ENCODE measurements around the gene UPK2. TPM values are rescaled to one million over a fixed set of nuclear protein-coding genes. Genes with fewer than 3 reads are reported as not detected.

Gene UPK2
- total and polyA plus RNA-seq, 2 of the 13 experiments (the other 11 are each of a cell fraction or from before 2014, with no cell fraction given), result not detected

DNA sequence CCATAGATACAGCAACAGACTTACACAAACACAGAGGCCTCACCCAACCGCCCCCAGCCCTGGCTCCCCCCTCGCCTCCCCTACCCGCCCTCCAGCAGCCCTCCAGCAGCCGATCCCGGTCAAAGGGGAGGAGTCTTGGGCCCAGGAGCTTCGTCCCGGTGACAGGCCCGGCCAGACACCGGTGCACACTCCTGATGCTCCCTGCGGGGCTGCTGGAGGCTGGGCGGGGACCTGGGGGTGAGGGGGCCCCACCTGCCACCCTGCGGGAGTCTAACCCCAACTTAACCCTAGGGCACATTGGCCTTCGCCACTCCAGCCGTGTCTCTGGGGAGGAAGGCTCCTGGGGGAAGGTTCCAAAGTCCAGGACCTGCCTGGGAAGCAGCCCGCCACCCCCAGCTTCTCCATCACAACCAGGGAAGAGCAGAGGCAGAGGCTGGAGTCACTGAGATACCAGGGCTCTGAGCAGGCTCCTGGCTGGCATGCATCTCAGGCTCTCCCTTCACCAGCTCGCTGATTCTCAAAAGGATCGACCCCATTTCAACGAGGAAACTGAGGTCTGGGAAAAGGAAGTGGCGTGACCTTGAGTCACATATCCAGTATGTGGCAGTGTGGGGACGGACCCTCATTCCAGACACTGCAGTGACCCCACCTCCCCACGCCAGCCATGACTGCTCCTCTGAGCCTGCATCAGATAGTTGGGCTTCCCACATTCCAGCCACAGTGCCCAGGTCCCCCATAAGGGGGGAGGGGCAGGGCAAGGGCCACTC lies 44.8 kb upstream of the UPK2 start (continued):
- TF ChIP-seq ZBTB39 (CRISPR knock-in tag; IDR thresholded peaks at IDR 0.05) (peak; percentile 79; the same call in 1 of the 2 replicates), HOXA3 (CRISPR knock-in tag; IDR thresholded peaks at IDR 0.05) (peak; percentile 46; the same call in 1 of the 2 replicates), PHF21A (CRISPR knock-in tag; IDR thresholded peaks at IDR 0.05) (peak; percentile 80; the same call in 1 of the 2 replicates), CEBPZ (IDR thresholded peaks at IDR 0.05; ENCODE audit: low read length) (no peak), PHF8 (CRISPR knock-in tag; IDR thresholded peaks at IDR 0.05) (peak; percentile 47; the same call in 1 of the 2 replicates), RBFOX2 (IDR thresholded peaks at IDR 0.05; ENCODE audit: low read depth, low read length) (0 out of 2 replicates have a peak, but pooled peaks have one; percentile 13), RARG (CRISPR knock-in tag; IDR thresholded peaks at IDR 0.05; ENCODE audit: low read depth) (0 out of 2 replicates have a peak, but pooled peaks have one; percentile 29), ZNF263 (CRISPR knock-in tag; IDR thresholded peaks at IDR 0.05) (peak; percentile 89; the same call in 1 of the 2 replicates), ARID5B (CRISPR knock-in tag; IDR thresholded peaks at IDR 0.05) (peak; percentile 46; the same call in 1 of the 2 replicates), NR2F6 (IDR thresholded peaks at IDR 0.05) (peak; percentile 60), NR2F6 (CRISPR knock-in tag; IDR thresholded peaks at IDR 0.05) (peak; percentile 68), SKI (IDR thresholded peaks at IDR 0.05; ENCODE audit: partially characterized antibody) (peak; percentile 22)
- TF ChIP-seq, protein P1, sequence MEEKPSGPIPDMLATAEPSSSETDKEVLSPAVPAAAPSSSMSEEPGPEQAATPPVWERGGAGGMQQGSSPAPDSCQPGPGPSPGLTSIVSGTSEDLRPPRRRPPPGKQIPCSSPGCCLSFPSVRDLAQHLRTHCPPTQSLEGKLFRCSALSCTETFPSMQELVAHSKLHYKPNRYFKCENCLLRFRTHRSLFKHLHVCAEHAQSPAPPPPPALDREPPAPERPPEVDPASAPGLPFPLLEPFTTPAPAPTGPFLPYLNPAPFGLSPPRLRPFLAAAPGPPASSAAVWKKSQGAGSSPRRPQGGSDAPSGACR (CRISPR knock-in tag; IDR thresholded peaks at IDR 0.05), result peak; percentile 94
- TF ChIP-seq, protein P2, sequence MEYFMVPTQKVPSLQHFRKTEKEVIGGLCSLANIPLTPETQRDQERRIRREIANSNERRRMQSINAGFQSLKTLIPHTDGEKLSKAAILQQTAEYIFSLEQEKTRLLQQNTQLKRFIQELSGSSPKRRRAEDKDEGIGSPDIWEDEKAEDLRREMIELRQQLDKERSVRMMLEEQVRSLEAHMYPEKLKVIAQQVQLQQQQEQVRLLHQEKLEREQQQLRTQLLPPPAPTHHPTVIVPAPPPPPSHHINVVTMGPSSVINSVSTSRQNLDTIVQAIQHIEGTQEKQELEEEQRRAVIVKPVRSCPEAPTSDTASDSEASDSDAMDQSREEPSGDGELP (IDR thresholded peaks at IDR 0.05; ENCODE audit: borderline replicate concordance, low read depth), result peak; percentile 27; the same call in 1 of the 2 replicates
- TF ChIP-seq, protein P3, sequence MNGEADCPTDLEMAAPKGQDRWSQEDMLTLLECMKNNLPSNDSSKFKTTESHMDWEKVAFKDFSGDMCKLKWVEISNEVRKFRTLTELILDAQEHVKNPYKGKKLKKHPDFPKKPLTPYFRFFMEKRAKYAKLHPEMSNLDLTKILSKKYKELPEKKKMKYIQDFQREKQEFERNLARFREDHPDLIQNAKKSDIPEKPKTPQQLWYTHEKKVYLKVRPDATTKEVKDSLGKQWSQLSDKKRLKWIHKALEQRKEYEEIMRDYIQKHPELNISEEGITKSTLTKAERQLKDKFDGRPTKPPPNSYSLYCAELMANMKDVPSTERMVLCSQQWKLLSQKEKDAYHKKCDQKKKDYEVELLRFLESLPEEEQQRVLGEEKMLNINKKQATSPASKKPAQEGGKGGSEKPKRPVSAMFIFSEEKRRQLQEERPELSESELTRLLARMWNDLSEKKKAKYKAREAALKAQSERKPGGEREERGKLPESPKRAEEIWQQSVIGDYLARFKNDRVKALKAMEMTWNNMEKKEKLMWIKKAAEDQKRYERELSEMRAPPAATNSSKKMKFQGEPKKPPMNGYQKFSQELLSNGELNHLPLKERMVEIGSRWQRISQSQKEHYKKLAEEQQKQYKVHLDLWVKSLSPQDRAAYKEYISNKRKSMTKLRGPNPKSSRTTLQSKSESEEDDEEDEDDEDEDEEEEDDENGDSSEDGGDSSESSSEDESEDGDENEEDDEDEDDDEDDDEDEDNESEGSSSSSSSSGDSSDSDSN (CRISPR knock-in tag; IDR thresholded peaks at IDR 0.05), result peak; percentile 57

All from HepG2 (cell line).